Keratinocyte (primary cell): ENCODE results near the gene PLA2G2C. TPM values are rescaled to one million over a fixed set of nuclear protein-coding genes. Genes with fewer than 3 reads are reported as not detected.

Source experiments
- DNase-seq: peaks from one replicate; pipeline ENCODE4 v3.0.0-alpha.2; 2011; ENCODE audit warnings: low read depth, missing footprints, low spot score
- FAIRE-seq: peaks from 2 replicates; lab custom pipeline; 2011; peaks lifted over from hg19 to GRCh38; lab: Jason Lieb, UNC
- H2AFZ ChIP-seq: 2 replicates; pipeline ENCODE4 v1.6.0; 2012; ENCODE audit warnings: low read length, control low read depth, inconsistent platforms; ENCODE audit not compliant: control insufficient read depth
- H3K27ac ChIP-seq: 2 replicates; pipeline ENCODE4 v1.5.1; 2011; ENCODE audit warnings: low read length; ENCODE audit not compliant: control insufficient read depth, insufficient read depth
- H3K27me3 ChIP-seq: 3 replicates; pipeline ENCODE4 v1.6.0; 2011; ENCODE audit warnings: low read length; ENCODE audit not compliant: control insufficient read depth, insufficient read depth; ENCODE audit errors: extremely low read depth
- H3K36me3 ChIP-seq, 2 experiments: 2 replicates in 1 of 2; 3 replicates in 1 of 2; pipeline ENCODE4 v1.5.1; 2011; ENCODE audit warnings: low read length in 2 of 2, mild to moderate bottlenecking in 1 of 2; ENCODE audit not compliant: control insufficient read depth in 2 of 2, insufficient read depth in 2 of 2; ENCODE audit errors: extremely low read depth in 1 of 2
- H3K4me1 ChIP-seq: 3 replicates; pipeline ENCODE4 v1.5.1; 2011; ENCODE audit warnings: low read length; ENCODE audit not compliant: control insufficient read depth, insufficient read depth; ENCODE audit errors: extremely low read depth
- H3K4me2 ChIP-seq: 3 replicates; pipeline ENCODE4 v1.6.0; 2011; ENCODE audit warnings: low read depth, low read length; ENCODE audit not compliant: control insufficient read depth, insufficient read depth; ENCODE audit errors: extremely low read depth
- H3K4me3 ChIP-seq, 3 experiments: fragments of 200-600 bp in 1 of 3; sonication (generic) in 1 of 3; 2 replicates in 2 of 3; 3 replicates in 1 of 3; pipeline ENCODE4 v1.5.1; 2011 to 2016; ENCODE audit warnings: low read length in 3 of 3, mild to moderate bottlenecking in 3 of 3, control low read depth in 2 of 3, inconsistent platforms in 1 of 3, low read depth in 1 of 3, mixed read lengths in 1 of 3, mixed run types in 1 of 3, moderate library complexity in 1 of 3; ENCODE audit not compliant: control insufficient read depth in 2 of 3, insufficient read depth in 2 of 3; ENCODE audit errors: extremely low read depth in 1 of 3
- H3K79me2 ChIP-seq: 2 replicates; pipeline ENCODE4 v1.6.0; 2012; ENCODE audit warnings: low read length; ENCODE audit not compliant: control insufficient read depth, insufficient read depth
- H3K9ac ChIP-seq: 3 replicates; pipeline ENCODE4 v1.6.0; 2011; ENCODE audit warnings: low read length; ENCODE audit not compliant: control insufficient read depth, insufficient read depth; ENCODE audit errors: extremely low read depth
- H3K9me1 ChIP-seq: 3 replicates; pipeline ENCODE4 v1.6.0; 2011; ENCODE audit warnings: low read length; ENCODE audit not compliant: control insufficient read depth, insufficient read depth; ENCODE audit errors: extremely low read depth
- H3K9me3 ChIP-seq: 2 replicates; pipeline ENCODE4 v1.5.1; 2012; ENCODE audit warnings: low read depth, low read length; ENCODE audit not compliant: control insufficient read depth
- H4K20me1 ChIP-seq: 3 replicates; pipeline ENCODE4 v1.6.0; 2011; ENCODE audit warnings: low read length; ENCODE audit not compliant: control insufficient read depth, insufficient read depth; ENCODE audit errors: extremely low read depth
- EZH2 ChIP-seq: IDR thresholded peaks from one replicate; pipeline ENCODE4 v1.6.1; 2012; ENCODE audit warnings: inconsistent platforms, mild to moderate bottlenecking, low read length, moderate library complexity
- dilution Hi-C: fragments of 300-500 bp; cut with MboI; formaldehyde crosslinking; loops from one replicate; pipeline ENCODE4 v1.7.0; 2020; ENCODE audit warnings: low sequenced_read_pairs; ENCODE audit not compliant: extremely low pct_ligation_motif_present
- polyA plus RNA-seq, 5 experiments: library from polyadenylated mRNA; depleted of rRNA in 3 of 5; stranded (reverse) in 3 of 5; stranded (forward) in 1 of 5; unstranded in 1 of 5; fragments of >200 nt; gene quantifications; 1 replicate in 1 of 5; 2 replicates in 3 of 5; 3 replicates in 1 of 5; pipeline versions ENCODE4 v1.2.1 to v1.2.3, GENCODE V29; 2011 to 2012; ENCODE audit warnings: missing spikeins in 2 of 5, low read depth in 1 of 5, low replicate concordance in 1 of 5
- TF ChIP-seq, protein P1 (sequence below), 3 experiments: IDR thresholded peaks in 1 of 3; conservative IDR thresholded peaks in 1 of 3; optimal IDR thresholded peaks in 1 of 3; 2 replicates in 2 of 3; 3 replicates in 1 of 3; pipeline versions ENCODE3 to v1.5.1; 2011; ENCODE audit warnings: low read length in 3 of 3, mild to moderate bottlenecking in 3 of 3, moderate library complexity in 2 of 3, control low read depth in 1 of 3, inconsistent platforms in 1 of 3; ENCODE audit not compliant: insufficient read depth in 2 of 3; ENCODE audit errors: extremely low read depth in 1 of 3

Gene PLA2G2C
- polyA plus RNA-seq, 1 donor (not counting 4 experiments of a cell fraction or from before 2014, with no cell fraction given) = not detected

- FAIRE-seq = no peak
- Histone ChIP-seq H3K9me1 (no peaks in the 10 kb centered on the region), H3K27me3 (peaks cover 14% of the 10 kb centered on the region), H3K27ac (no peak overlapping the region), H4K20me1 (no peaks in the 10 kb centered on the region), H3K36me3 (no peaks in the 10 kb centered on the region), H3K4me2 (no peak overlapping the region), H3K4me1 (peaks cover 19% of the 10 kb centered on the region), H2AFZ (no peak overlapping the region), H3K79me2 (no peaks in the 10 kb centered on the region), H3K9ac (no peak overlapping the region), H3K9me3 (no peaks in the 10 kb centered on the region), H3K4me3 (no peak overlapping the region)
- TF ChIP-seq, protein P1, sequence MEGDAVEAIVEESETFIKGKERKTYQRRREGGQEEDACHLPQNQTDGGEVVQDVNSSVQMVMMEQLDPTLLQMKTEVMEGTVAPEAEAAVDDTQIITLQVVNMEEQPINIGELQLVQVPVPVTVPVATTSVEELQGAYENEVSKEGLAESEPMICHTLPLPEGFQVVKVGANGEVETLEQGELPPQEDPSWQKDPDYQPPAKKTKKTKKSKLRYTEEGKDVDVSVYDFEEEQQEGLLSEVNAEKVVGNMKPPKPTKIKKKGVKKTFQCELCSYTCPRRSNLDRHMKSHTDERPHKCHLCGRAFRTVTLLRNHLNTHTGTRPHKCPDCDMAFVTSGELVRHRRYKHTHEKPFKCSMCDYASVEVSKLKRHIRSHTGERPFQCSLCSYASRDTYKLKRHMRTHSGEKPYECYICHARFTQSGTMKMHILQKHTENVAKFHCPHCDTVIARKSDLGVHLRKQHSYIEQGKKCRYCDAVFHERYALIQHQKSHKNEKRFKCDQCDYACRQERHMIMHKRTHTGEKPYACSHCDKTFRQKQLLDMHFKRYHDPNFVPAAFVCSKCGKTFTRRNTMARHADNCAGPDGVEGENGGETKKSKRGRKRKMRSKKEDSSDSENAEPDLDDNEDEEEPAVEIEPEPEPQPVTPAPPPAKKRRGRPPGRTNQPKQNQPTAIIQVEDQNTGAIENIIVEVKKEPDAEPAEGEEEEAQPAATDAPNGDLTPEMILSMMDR (optimal IDR thresholded peaks at IDR 0.05 in 1 of 3, IDR thresholded peaks at IDR 0.05 in 1 of 3, conservative IDR thresholded peaks at IDR 0.05 in 1 of 3; ENCODE audit: extremely low read depth in 1 of 3, insufficient read depth in 2 of 3, low read length in 3 of 3) = no peak
- no peak for TF ChIP-seq EZH2
- DNase-seq = no peak
- dilution Hi-C loops = no loop called here
Observed at GRCh38 chr1:20192871-20193411, 6.6 kb upstream of the PLA2G2C start.

DNA sequence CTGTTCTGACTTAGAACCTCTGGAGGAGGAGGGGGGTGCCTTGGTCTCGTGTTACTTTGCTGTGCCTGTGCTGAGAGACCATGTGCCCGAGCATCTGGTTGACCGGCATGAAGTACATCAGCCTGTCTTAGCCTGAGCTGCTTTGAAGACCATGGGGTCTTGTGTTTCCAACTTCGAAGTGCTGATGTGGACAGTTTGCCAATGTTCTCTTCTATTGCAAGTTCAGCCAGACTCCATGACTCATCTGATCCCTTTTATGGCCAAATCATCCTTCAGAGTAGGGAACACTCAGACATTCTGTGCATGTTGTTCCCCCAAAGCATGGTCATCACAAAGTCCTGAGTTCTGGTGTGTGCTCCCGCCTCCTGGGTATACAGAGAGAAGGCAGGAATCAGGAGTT lies 6.0 kb upstream of the PLA2G2C start:
- Histone ChIP-seq H3K27ac (no peak overlapping the region), H3K9ac (no peak overlapping the region), H3K36me3 (no peaks in the 10 kb centered on the region), H3K4me1 (peaks cover 19% of the 10 kb centered on the region), H3K27me3 (peaks cover 18% of the 10 kb centered on the region), H2AFZ (no peak overlapping the region), H3K9me1 (no peaks in the 10 kb centered on the region), H3K4me2 (no peak overlapping the region), H3K9me3 (no peaks in the 10 kb centered on the region), H3K4me3 (no peak overlapping the region), H4K20me1 (no peaks in the 10 kb centered on the region), H3K79me2 (no peaks in the 10 kb centered on the region)
- DNase-seq (no peak), FAIRE-seq (peak; percentile 88)
- TF ChIP-seq, protein P1 (optimal IDR thresholded peaks at IDR 0.05 in 1 of 3, IDR thresholded peaks at IDR 0.05 in 1 of 3, conservative IDR thresholded peaks at IDR 0.05 in 1 of 3; ENCODE audit: extremely low read depth in 1 of 3, insufficient read depth in 2 of 3, low read length in 3 of 3) = no peak
- TF ChIP-seq EZH2 = no peak
- dilution Hi-C loops = no loop called here
